Activated CD4-positive, alpha-beta T cell treated with anti-CD3 and anti-CD28 coated beads for 48 hours (primary cell): ENCODE data around the gene COLEC12.

Source experiments
- DNase-seq: peaks from one replicate; pipeline ENCODE4 v3.0.0-alpha.2; 2020

The COLEC12 gene

GRCh38 chr18:379681-380330 is 120.7 kb downstream of the COLEC12 start:
- no peak for DNase-seq

DNA sequence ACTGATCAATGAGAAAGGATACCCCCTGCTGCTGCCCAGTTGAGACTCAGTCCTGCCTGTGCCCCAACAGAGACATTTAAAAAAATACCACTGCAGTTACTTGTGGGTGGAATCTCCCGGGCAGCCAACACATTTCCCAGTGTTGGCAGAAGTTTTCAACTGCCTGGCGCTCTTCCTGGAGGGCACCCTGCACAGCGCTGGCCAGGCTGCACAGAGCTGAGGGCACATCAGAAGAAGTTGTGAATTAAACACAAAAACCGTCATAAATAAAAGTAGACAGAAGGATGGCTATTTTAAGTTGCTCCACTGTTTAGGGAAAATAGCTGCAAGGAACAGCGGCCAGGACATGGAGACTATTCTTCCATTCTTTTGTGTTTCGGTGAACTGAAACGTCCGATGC is 122.4 kb downstream of the COLEC12 start:
- DNase-seq = no peak

- DNase-seq = no peak
Measured at GRCh38 chr18:377088-377487, 123.4 kb downstream of the COLEC12 start.

DNA sequence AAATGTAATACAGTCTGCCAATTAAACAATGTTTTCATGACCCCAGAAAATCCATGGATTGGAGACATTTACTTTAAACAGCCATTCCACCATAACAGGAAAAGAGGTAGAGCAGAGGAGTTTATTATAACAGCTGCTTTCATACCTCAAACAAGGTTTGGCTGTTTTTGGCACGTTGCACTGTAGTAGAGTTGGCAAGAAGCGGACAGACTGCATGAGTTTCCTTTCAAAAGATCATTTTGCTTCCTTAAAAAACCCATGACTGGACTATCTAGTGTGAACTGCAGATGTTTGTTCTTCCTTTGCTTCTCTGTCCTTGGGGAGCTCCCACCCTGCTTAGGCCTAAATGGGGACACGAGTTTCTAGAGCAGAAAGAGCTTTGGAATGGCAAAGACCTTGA is 124.2 kb downstream of the COLEC12 start:
- DNase-seq = no peak

DNA sequence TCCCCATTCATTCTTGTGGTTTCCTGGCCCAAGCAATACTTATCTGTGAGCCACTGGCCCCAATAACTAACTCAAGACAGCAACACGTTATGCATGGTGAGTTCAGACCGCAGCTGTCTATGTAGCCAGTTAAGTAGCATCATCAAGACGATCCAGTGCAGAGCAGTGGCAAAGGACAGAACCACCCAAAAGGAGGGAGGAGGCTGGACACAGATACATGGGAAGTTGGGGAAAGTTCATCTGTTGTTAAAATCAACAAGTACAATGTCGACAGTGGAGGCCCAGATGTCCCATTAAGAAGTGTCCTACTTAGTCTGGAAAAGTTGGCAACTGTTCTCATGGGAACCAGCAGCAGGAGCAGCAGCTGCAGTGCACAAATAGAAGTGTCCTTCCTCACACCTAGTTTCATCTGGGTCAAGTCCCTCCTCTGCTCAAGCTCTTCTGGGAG is 125.8 kb downstream of the COLEC12 start:
- no peak for DNase-seq

DNA sequence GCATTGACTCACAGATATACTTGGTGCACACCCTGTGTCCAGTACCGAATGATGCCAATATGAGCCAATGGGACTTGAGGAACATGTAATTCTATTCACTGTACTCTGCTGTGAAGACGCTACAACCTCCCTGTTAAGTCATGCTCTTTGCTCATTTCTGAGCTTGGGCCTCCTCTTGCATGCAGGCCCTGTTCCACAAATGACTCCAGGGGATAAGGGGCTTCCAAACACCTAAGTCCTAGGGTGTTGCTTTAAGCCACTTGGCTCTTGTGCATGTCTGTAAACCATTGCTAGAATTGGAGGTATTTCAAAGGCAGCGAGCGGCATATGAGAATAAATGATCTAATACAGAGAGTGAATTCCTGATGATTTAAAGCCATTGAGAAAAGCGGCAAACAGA is 126.7 kb downstream of the COLEC12 start:
- no peak for DNase-seq

- DNase-seq = no peak
Measured at GRCh38 chr18:371609-371982, 128.9 kb downstream of the COLEC12 start.

GRCh38 chr18:370751-371608 is 129.5 kb downstream of the COLEC12 start:
- DNase-seq = no peak

DNA sequence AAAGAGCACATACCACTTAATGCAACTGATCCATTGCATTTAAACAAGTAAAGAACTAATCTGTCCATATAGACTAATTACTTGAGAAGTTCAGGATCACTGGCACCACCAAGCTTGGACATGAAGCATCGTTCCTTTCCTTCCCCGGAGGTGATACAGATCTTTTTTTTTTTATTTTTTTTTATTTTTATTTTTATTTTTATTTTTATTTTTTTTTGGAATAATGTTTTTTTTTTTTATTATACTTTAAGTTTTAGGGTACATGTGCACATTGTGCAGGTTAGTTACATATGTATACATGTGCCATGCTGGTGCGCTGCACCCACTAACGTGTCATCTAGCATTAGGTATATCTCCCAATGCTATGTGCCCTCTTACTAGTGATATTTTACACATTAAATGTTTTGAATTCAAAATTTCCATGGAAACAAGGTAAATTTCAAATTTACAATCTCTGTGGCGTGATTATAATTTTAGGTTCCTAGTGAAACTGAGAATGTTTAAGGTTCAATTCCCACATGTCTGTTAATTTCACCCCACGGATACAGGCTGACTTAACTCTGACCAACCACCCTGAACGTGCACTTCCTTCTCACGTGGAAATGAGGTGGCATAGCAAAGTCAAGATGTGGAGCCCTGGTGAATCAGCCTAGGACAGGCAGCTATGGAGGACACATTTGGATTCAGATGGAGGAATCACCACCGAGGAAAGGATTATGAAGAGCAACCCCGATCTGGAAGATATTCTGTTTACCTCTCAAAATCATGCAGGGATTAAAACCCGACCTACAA is 131.1 kb downstream of the COLEC12 start:
- no peak for DNase-seq

- DNase-seq = no peak
Measured at GRCh38 chr18:366466-367061, 133.9 kb downstream of the COLEC12 start.

DNA sequence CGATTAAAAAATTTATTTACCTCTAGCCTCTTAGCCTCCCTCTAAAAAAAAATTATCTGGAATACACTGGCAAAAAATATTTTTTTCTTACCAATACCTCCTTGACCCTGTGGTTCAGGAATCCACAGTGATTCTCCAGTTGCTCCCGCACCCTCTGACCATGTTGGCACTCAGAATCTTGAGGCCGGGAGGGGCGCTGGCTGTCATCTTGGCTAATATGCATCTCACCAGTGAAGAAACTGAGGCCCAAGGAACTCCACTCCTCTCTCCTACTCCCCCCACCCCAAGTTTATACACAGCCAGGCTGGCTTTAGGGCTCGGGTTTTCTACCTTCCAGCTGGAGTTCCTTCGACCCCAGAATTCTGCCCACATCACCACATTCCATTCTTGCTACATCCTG is 134.8 kb downstream of the COLEC12 start:
- no peak for DNase-seq

DNA sequence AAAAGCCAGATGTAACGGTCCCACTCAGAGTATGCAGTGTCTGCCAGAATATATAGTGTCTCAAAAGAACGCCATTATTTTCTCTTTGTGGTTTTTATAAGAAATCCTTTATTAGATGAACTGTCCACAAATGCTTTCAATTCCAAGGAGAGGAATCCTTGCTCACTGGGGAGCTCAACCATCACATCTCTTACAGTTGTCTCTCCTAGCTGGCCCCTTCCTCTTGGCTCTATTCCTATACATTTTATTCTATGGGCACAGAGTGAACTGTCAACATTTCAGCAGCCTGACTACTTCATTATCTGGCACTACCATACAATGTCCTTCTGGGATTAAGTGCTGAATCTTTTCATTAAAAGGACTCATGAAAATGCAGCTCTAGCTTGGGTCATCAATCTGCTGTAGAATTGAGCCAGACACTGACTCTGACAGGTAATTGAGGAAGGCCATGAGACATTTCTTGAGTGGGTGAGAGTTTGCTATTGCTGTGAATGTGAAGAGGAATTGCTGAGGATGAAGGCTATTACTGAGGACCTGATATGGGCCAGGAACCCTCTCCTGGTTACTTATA is 136.2 kb downstream of the COLEC12 start:
- DNase-seq = no peak

- DNase-seq = no peak
Measured at GRCh38 chr18:363301-364085, 137.0 kb downstream of the COLEC12 start.

GRCh38 chr18:362311-363290 is 137.9 kb downstream of the COLEC12 start:
- DNase-seq = no peak

GRCh38 chr18:361941-362310 is 138.6 kb downstream of the COLEC12 start:
- no peak for DNase-seq

GRCh38 chr18:361100-361732 is 139.3 kb downstream of the COLEC12 start:
- DNase-seq = no peak

- no peak for DNase-seq
Measured at GRCh38 chr18:360676-361075, 139.8 kb downstream of the COLEC12 start.

GRCh38 chr18:356778-357177 is 143.7 kb downstream of the COLEC12 start:
- DNase-seq = no peak

DNA sequence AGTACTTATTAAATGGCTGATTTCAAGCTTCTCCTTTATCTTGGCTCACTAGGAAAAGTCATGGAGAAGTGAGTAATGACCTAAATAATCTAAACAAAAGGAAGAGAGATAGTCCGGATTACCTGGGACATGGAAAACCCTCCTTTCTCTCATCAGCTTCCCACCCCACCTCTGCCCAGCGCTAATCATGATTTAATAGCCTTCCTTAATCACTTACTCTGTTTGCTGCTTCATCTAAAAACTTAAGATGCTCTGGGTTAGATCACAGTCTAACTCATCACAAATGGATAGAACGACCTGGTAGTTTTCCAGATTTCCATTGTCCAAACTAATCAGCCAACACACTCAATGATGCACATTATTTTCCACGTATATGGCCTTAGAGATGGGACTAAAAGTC is 144.8 kb downstream of the COLEC12 start:
- DNase-seq = no peak

GRCh38 chr18:354471-354870 is 146.0 kb downstream of the COLEC12 start:
- DNase-seq = no peak
